HG02840 (cell line): Measurements from ENCODE around the gene MYO18A.

Experiments
- ATAC-seq: cut with Tn5 transposase; IDR thresholded peaks from one replicate; pipeline ENCODE4 v1.9.1; 2021; ENCODE audit warnings: mild to moderate bottlenecking, moderate library complexity, moderate number of reproducible peaks; ENCODE audit not compliant: unreplicated experiment, low FRiP score

MYO18A gene

DNA sequence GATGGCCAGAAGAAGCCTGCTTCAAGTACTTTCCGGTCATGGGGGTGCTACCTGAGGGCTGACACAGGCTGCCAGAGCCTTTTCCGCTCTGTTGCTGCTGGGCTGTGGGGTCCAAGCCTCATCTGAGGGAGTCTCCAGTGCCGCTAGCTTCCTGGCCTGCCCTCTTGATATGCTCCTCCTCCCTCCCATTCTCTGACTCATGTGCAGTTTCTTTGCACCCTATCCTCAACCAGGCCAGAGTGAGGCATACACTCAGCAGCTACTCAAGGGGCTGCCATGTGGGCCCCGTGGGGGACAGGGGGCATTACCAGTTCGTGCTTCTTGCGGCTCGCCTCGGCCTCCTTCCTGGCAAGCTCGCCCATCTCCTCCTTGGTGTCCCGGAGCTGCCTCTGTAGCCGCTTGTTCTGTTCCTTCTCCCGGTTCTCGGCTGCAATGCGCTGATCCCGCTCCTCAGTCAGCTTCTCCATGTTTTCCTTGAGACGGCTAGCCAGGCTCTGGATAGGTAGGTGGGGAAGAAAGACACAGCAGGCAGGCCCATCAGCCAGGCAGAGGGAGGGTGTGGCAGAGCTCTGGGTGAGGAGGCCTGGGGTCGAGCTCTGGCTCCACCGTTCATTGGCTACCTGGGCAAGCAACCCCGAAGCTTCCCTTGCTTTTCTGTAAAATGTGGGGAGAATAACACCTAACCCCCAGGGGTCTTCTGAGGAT is 93.4 kb downstream of the MYO18A start:
- no peak for ATAC-seq

- ATAC-seq = no peak
Measured at GRCh38 chr17:29085223-29085622, 95.0 kb downstream of the MYO18A start.

- no peak for ATAC-seq
Measured at GRCh38 chr17:29084541-29085146, 95.6 kb downstream of the MYO18A start.

- ATAC-seq = no peak
Measured at GRCh38 chr17:29080965-29081364, 99.2 kb downstream of the MYO18A start.

- no peak for ATAC-seq
Measured at GRCh38 chr17:29080323-29080722, 99.9 kb downstream of the MYO18A start.

DNA sequence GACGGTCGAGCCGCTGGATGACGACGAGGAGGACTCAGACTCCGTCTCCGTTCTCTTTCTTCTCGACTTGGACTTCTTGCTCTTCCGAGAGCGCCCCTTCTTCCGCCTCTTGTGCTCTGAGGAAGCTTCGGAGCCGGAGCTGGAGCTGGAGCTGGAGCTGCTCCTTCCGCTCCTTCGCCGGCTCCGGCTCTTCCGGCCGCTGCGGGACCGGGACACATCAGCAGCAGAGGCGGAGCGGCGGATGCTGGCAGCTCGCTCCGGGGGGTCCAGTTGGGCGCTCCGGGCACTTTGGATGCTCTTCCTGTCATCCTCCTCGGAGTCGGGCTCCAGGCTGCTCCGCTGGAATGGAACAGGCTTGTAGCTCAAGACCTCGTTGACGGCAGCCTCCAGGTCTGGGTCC is 100.3 kb downstream of the MYO18A start:
- no peak for ATAC-seq

- no peak for ATAC-seq
Measured at GRCh38 chr17:29079433-29079832, 100.8 kb downstream of the MYO18A start.

DNA sequence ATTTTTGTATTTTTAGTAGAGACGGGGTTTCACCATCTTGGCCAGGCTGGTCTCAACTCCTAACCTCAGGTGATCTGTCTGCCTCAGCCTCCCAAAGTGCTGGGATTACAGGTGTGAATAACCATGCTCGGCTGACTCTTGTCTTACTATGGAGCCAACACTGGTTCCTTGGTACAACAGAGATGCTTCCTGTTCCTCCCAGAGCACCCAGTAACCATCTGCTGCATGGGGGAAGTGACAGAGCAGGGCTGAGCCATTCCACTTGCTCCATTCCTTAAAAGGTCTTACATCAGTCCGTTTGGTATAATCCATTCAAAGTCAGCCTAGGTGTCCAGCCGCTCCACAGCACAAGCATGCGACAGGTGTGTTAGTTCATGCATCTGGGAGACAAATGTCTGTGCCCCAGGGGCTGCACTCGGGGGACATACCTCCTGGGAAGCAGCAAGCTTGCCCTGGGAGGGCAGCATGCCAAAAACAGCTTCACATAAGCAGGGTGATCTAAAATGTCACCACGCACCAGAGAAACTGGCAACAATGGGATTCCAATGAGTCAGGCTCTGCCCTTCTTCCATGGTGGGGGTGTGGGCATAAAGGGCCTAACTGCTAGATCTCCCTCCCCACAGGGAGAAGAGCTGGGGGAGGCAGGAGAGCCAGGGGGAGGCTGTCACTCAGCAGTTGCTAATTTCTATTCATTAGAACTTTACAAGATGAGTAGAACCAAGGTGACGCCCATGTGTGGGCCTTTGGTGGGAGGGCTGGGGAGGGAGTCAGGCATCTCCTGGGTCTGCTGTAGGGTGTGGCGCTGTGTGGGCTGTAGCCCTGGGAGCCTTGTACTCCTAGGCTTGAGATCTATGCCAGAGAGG is 101.8 kb downstream of the MYO18A start:
- no peak for ATAC-seq

DNA sequence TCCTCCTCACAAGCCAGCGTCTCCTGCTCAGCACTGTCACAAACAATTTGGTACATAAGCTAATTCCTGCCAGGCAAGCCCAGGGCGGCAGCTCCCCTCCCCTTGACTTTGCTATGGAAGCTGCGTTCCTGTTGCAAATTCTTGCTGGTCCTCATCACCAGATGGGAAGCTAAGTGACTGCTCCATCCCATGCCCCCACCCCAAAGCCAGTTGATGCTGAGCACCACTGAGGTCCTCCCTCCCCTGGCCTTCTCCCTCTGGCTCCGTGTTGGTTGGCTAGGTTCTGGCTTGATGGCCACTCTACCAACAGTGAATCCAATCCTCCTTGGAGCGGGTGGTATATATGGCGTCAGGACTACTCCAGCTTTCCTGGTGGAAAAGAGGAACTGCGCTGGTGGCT is 102.9 kb downstream of the MYO18A start:
- ATAC-seq = no peak

GRCh38 chr17:29076722-29077121 is 103.5 kb downstream of the MYO18A start:
- ATAC-seq = no peak

DNA sequence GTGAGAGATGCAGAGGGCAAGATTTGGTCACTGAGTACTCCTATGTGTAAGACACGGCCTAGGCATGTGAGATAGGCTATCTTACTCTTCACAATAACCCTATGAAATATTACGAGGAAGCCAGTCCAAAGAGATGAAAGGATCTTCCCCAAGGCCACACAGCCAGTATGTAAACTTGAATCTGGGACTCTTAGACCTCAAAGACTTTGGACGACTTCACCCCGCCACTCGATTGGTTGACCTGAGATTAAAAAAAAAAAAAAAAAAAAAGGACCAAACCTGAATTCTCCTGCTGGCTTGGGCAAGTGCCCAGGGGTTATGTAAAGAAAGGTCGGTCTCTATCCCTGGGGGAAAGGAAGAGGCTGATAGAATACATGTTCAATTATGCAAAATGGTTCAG is 104.1 kb downstream of the MYO18A start:
- no peak for ATAC-seq

GRCh38 chr17:29074488-29074887 is 105.7 kb downstream of the MYO18A start:
- no peak for ATAC-seq

- no peak for ATAC-seq
Measured at GRCh38 chr17:29073520-29073919, 106.7 kb downstream of the MYO18A start.

DNA sequence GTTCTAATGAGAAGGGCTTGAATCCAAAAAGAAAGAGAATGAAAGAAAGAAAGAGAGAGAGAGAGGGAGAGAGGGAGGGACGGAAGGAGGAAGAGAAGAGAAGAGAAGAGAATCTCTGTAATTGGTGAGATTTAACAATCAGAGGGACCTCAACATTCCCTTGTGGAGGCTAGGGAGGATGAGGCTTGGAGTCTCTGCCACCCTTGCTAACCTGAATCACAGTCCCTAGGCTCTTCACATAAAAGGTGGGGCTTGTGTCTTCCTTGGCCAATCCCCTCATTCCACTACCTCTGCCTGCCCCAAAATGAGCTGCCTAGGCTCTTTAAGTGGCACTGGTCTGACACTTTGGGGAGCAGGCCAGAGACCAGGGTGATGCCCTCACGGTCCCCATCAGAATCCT is 107.2 kb downstream of the MYO18A start:
- ATAC-seq = no peak

DNA sequence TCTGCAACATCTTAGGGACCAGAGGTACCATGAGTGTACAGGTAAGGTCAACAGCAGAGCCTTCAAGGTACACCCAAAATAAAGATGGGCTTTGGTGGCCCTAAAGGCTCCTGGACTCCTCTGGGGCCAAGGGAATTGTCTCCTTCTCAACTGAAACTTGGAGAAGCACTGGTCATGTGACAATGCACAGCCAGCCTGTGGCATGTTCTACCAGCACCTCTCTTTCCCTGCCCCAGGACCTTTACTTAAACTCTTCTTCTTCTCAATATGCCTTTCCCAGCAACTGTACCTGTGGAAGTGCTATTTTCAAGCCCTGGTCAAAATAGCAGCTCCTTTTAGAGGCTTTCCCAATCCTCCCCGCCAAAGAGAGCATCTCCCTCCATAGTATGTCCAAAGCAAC is 108.9 kb downstream of the MYO18A start:
- ATAC-seq = no peak

DNA sequence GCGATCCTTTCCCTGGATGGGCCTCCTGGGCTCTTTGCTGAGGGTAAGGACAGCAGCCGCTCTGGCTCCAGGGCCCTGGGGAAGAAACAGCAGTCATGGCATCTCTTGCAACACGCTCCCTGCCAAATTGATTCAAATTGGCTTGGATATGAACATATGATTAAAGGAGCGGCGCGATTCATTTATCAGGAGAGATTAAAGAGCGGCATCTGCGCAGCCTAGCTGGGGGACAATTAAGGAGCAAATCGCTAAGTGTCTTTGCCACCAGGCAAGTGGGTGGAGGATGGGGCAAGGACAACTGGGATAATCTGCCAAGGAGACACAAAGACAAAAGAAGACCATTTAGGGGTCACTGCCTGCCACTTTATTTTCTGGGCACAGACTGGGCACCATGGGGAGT is 109.4 kb downstream of the MYO18A start:
- ATAC-seq = no peak

DNA sequence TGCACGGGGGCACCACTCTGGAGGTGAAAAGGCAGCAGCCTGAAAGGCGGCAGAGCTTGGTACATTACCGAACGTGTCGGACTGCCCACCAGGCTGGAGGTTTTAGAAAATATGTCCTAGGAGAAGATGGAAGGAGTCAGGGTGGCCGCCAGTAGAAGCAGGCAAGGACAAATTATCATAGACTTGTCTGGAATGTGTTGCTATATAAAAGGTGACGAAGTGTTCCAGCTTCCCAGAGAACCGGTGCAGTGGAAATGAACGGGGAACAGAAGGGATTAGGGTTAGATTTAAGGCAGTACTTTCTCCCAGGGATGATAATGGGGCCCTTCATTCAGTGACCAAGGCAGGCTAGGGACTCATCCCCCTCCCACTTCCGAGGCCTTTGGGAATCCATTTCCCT is 109.9 kb downstream of the MYO18A start:
- no peak for ATAC-seq

- no peak for ATAC-seq
Measured at GRCh38 chr17:29069526-29070041, 110.6 kb downstream of the MYO18A start.

GRCh38 chr17:29068818-29069217 is 111.4 kb downstream of the MYO18A start:
- no peak for ATAC-seq

GRCh38 chr17:29066606-29067005 is 113.6 kb downstream of the MYO18A start:
- ATAC-seq = no peak

DNA sequence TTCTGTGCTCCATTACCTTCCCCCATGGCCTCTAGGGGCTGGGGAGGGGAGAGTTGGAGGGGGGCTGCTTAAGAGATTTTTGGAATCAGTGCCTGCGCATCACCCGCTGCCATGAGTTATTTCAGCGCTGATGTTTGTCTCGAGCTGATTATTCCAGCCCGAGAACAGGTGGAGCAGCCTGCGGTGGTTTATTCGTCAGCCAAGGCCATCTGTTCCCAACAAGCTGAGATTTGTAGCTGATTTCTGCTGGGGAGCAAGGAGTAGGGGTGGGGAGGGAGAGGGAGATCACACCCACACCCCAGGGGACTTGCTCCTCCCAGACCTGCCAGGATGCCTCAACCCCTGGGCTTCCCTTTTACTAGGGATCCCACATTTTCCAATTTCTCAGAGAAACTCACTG is 114.2 kb downstream of the MYO18A start:
- no peak for ATAC-seq
